T-helper 2 cell (primary cell): Measurements from ENCODE around the gene INSYN2B.

Experiments used
- DNase-seq, 5 experiments: peaks; one replicate each; pipeline versions ENCODE4 v3.0.0 to v3.0.0-alpha.2; 2012 to 2022
- total RNA-seq, 2 donors: gene quantifications; one replicate each; lab custom pipeline; 2026; lab: John Stamatoyannopoulos, UW

The INSYN2B gene
- total RNA-seq, result 0 reads per million in 2 donors

DNA sequence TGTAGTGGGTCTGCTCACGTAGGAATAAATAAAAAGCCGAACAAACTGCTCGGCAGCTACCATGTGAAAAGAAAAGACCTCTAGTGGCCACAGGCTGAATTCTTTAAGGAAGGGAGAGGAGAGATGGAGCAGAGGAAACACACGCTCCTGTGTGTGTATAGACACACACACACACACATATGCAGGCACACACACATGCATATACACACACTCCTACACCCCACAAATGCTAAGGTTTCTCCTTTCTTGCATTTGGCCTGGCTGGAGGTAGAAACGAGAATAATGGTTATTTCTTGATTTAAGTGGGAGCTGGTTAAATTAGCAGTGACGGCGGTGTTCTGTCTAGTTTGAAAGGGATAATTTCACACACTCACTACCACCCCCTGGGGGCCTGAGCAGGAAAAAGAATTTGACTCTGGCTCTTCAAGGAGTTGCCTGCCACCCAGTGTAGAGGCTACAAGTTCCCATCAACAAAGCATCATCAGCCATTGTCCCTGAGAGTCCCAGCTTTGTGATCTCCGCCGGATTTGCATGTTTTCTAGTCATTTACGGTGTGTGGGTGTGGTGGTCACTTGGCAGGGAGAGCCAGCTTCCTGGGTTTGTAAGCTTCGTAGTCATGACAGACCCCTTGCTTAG, at the start of gene INSYN2B:
INSYN2B (minus strand) TSS at position 78 of the 636 bp plus-strand sequence. CDS start 96,597 bp downstream, outside the sequence.
- peak in 2 of 5 experiments; percentile 2 to 18 for DNase-seq

DNA sequence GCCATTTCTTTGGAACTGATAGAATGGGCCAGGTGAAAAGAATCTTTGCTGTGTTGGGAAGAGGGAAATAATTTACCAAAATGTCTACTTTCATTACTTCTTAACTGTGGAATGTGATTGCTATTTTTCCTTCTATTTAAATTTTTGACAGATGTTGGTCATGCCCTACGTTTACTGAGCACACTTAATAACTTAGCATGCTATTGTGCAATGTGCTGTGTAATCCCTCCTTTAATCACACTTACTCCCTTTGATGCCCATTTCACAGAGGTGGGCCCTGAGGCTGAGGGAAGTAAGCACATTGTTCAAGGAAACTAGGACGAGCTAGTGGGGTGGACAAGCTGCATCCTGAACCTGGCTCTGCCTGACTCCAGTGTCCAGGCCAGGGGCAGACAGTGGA, 47.8 kb upstream of the INSYN2B start:
- DNase-seq, result no peak

DNA sequence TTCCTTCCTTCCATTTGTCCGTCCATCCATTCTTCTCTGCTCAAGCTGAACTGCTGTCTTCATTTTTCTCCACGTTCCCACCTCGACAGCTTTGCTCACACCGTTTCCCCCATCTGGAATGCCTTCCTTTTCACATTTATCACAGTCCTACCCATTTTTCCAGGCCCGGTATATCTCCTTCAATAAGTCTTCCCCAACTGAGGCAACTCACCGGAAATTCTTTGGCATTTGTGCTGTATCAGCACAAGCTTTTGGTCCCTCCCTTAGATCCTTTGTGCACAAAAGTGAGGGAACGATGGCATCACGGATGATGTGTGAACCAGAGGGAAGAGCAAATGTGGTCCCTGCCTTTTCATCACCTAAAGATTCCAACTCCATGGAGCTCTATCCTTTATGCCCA, 45.6 kb upstream of the INSYN2B start:
- no peak for DNase-seq

DNA sequence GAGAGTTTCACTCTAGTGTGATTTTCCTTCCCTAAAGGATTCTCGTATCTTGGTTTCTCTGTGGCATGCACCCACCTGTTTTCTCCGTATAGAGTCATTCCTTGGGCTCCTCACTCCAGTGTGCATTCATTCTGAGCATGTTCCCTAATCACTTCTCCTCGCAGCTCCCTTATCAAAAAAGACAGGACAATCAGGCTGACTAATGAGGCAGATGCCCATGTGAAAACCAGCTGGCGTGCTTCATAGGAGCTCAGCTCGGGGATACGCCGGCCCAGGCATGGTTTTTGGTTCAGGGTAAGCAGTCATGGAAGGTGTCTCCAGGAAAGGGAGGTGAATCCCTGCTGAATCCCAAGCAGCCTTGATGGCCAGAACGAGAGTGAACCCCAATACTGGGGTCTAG, 41.2 kb upstream of the INSYN2B start:
- no peak for DNase-seq

DNA sequence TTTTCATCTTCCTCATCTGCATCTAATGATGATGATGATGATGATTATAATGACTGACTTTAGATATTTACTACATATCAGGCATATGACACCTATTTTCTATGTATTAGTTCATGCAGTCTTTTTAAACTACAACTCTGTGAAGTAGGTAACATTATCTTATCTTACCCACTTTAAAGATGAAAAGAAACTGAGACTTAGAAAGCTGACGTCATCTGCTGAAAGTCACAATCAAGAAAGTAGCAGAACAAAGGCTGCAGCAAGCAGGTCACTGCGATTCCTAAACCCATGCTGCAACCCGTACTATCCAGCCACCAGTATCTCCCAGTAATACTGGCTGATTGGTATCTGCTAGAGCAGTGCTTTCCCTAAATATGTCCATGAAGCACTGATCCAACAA, 40.1 kb upstream of the INSYN2B start:
- DNase-seq, result no peak

DNA sequence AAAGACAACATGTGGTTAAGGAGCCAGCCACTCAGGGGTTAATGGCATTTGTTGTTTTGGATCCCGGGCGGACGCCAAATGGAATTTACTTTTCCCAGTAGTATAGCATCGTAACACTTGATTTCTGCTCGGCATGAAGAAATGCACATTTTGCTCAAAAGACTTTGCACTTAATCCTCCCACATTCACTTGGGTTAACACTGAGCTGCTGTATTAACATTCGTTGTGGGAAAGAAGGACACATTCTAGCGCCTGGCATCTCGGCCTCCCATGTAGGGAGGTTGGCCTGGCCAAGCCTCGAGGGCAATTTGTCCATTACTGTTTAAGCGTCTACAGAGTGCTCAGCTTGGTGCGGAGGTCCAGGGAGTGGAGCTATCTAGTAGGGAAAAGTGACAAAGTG, 32.3 kb upstream of the INSYN2B start:
- DNase-seq, result no peak

DNA sequence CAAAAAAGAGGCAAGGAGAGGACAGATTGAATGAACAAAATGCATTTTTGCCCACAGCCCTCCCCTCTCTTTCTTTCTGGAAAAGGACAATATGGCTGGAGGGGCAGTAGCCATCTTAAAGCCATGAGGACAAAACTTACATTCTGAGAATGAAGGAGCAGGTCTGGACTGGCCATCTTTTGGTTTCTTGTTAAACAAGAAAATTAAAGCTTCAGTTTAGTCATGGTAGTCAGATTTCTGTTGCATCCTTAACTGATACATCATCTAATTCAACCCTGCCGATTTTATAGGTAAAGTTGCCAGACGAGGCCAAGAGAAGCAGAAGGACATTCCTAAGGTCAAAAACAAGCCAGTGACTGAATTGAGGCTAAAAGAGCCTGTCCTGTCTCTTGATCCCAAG, 31.5 kb upstream of the INSYN2B start:
- DNase-seq, result no peak

DNA sequence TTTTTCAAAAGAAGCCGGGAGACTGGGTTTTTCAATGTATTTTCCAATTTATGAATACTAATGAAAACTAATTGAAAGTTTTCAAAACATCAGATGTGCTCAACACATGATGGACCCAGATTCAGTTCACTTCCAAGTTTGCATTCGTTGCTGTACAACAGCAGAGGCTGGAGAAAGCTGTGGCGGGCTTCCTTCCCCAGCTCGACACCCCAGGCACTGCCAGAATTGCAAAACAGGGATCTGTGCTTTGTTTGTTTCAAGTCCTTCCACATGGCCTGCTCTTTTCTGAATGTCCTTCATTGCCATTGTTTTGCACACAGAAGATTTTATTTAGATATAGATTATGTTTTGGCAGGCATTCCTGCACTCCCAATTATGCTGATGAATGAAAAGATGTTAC, 30.3 kb upstream of the INSYN2B start:
- DNase-seq, result no peak

DNA sequence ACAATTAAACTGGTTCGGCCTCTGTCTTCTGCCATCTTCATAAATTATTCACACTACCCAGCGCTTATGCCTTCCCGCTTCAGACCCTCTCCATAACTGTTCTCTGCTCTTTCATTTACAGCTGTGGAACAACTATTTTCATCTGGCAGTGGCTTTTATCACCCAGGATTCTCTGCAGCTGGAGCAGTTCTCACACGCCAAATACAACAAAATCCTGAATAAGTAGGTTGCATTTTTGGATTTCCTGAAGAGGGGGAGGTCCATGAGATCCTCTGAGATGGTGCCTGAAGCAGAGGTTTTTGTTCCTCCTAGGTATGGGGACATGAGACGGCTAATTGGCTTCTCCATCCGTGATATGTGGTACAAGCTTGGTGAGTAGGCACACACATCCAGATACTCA, 28.1 kb upstream of the INSYN2B start:
- DNase-seq, result no peak

DNA sequence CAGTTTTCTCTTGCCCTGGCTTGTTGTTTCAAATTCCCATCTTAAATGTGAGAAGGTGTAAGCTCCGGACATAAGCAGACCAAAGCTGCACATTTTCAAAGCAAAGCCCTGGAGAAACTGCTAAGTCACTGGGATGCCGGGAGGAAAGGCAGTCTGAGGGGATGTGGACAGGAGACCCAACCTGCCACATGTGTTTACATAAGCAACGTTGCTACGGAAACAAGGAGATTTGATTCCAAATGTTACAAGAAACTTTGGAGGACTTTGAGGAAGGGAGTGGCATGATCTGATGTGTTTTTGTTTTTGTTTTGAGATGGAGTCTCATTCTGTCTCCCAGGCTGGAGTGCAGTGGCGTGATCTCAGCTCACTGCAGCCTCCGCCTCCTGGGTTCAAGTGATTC, 25.7 kb upstream of the INSYN2B start:
- no peak for DNase-seq

DNA sequence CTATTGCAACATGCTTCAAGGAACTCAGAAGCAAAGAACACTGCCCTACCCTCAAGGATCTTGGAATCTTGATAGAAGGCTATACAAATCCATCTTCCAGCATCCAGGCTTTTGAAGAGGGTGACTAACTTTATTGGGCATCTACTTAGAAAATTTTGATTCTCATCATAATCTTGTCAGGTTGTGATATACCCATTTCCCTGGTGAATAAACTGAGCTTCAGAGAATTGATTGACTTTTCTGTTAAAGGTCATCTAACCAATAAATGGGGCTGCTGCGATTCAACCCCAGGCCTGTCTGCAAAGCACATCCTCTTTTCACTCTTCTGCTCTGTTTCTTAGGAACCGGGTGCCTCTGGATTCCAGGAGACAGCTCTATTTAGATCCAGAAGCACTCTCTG, 19.9 kb upstream of the INSYN2B start:
- no peak for DNase-seq

DNA sequence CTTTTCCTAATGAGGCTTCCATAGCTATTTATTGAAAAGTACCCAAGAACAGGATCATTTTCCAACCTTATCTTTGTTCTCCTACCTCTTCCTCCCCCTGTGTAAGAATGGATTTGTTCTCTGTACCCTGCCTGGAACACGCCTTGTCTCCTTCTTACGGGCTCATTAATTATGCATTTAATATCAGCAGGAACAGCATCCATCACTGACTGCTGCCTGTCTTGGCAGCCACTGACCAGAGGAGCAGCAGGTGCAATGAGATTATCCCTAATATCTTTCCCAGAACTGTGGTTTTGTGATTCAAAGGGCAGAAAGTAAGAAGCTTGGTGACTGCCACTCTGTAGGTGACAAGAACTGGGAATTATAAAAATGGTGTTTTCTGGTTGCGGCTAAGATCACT, 19.3 kb upstream of the INSYN2B start:
- DNase-seq, result no peak

DNA sequence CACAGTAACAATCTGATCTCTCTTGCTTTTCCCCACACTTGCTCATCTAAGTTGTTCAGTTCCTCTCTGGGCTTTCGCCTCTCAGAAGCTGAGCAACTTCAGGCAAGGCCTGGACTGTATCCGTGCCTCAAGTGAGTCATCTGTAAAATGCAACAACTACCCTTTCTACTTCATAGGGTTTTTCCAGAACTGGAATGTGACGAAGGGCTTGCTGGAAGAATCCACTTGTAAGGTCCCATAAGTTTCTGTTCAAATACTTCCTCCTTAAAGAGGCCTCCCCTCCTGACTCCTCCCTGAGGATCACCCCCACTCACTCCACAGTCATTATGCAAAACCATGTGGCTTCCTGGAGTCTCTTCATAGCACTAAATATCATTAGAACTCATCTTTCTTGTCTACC, 17.5 kb upstream of the INSYN2B start:
- DNase-seq, result no peak

DNA sequence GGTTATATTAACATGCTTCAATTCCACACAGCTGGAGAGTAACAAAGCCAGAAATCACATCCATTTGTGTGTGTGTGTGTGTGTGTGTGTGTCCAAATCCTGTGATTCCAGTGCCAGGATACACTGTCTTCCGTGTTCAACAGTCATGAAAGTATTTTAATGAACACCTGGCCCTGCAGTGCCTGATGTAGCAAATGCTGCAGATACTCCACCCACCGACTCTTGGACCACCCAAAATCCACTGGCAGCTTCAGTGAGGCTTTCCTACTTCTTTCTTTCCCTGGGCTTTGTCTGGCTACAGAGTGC, 13.1 kb upstream of the INSYN2B start:
- DNase-seq, result no peak

DNA sequence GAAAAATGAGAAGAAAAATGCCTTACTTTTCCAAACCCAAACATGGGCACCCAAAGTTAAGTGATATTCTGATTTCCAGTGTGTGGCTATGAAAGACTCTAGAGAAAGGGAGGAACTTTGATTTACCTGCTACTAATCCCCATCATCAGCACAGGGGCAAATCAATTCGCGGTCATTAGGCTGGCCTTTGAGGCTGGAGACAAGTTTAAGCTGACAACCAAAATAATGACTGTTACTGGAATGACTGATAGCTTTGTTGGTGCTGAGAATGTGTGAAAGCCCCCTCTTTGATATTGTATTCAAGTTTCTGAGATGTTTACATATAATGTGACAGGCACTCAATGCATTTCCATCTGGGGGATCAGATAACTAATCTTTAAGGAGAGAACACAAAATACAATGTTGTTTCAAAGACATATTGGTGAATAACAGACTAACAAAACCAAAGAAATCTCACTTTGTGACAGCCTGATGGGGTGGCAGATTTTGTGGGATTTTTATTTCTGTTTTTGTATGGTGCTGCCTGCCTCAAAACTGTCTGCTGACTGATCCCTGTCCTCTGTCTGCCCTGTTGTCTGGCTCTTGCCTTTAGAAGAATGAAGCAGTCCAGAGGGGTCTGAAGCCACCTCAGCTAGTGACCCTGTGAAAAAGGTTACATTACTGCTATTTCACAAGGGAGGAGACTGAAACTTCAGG, 12.6 kb upstream of the INSYN2B start:
- no peak for DNase-seq

DNA sequence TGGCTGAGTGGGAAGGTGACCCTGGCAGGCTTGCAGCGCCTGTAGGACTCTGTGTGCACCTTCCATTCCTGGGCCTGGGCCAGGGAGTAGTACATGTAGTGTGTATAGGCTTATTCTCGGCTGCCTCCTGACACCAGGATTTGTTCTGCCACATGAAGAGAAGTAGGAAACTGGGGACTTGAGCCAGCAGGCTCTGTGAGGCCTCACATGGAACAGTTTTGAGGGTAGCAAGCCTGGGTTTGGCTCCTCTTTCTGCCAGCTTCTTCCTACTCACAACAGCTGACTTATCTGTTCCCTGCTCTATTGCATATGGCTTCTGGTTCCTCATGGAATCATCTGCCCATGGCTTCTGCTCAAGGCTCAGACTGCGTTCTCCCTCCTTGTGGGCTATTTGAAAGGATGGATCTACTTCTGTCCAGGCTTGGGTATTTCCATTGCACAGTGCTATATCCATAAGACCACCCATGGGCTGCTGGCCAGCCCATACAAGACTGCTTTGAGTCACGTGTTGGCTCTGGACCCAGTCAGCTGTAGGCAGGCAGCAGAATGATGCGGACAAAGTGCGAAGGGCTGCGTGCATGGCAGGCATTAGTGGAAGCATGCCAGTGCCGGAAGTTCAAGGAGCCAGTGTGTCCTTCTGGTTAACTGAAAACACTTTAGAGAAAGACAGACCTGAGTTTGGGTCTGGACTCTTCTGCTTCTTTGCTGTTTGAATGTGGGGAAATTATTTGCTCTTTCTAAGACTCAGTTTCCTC, 11.0 kb upstream of the INSYN2B start:
- DNase-seq, result no peak

DNA sequence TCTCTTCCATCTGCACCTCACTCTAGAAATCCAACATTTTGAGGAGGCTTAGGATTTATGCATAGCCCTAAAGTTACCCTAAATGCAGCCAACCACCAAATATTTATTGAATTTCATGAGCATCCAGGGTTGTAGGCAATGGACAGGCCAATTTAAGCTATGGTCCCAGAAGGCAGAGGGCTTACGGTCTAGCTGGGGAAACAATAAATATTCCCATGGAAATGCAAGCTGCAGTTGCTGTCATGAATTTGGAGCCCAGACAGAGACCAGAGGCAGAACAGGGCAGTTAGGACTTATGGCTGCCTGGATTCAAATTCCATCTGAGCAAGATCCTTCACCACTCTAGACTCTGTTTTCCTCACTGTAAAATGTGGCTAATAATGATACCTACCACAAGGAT, 9.1 kb upstream of the INSYN2B start:
- DNase-seq, result no peak

DNA sequence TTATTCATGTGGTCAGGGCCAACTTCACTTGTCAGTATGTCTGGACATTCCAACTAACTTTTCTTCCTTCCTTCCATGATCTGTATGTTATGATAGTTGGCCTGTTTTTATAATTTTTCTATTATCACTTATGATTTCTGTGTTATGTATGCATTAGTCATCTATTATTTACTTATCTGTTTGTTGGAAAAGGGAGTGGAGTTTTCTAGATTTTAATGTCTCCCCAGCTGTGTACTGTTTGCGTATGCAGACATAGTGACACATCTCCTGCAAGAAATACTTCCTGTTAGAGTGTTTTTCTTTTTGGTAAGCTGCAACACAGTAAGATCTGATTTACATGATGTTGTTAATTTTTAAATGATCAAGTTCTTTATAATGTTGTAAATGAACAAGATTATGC, 8.7 kb upstream of the INSYN2B start:
- DNase-seq, result no peak

DNA sequence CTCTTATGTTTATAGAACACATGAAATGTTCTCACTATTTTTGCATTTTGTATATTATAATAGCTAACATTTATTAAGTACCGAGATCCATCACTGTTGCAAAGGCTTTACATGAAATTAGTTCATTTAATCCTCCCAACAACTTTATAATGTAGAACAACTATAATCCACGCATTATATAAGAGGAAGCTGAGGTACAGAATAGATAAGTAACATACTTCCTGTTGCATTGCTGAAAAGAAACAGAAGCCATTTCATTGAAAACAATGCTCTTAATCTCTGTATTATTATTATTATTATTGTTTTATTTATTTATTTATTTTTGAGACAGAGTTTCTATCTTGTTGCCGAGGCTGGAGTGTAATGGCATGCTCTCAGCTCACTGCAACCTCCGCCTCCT, 7.9 kb upstream of the INSYN2B start:
- no peak for DNase-seq

DNA sequence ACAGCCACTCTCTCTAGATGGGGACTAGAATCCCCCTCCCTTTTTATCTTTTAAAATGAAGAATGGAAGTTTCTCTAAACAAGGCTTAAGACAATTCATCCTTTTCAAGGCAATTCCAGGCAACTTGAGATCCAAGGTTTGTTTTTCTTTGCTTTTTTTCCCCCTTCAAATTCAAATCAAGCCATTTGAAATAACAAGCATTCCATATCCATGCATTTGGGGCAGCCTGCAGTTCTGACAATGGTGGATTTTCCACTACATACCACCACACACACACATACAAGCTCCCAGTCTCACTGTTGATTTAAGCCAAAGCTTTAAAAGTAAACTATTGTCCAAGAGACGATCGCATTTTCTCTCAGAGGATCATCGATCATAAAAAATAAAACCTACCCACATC, 424 bp downstream of the INSYN2B start:
- no peak for DNase-seq

DNA sequence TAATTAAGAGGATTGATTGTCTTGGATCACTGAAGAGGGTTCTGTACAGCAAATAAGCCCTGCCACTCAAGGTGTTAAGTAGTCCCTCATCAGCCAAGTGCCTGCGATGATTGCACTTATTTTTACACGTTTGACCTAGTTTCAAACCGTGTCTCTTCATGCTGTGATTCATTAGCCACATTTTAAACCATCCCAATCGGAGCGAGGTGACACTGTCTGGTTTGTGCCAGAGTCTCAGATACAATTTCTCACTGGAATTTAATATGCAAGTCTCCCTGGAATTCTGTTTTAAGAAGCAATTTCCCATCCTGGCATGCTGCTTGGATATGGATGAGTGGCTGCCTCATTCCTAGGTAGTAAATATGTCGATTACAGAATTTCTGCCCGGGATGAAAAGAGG, 1.6 kb downstream of the INSYN2B start:
- DNase-seq, result no peak

DNA sequence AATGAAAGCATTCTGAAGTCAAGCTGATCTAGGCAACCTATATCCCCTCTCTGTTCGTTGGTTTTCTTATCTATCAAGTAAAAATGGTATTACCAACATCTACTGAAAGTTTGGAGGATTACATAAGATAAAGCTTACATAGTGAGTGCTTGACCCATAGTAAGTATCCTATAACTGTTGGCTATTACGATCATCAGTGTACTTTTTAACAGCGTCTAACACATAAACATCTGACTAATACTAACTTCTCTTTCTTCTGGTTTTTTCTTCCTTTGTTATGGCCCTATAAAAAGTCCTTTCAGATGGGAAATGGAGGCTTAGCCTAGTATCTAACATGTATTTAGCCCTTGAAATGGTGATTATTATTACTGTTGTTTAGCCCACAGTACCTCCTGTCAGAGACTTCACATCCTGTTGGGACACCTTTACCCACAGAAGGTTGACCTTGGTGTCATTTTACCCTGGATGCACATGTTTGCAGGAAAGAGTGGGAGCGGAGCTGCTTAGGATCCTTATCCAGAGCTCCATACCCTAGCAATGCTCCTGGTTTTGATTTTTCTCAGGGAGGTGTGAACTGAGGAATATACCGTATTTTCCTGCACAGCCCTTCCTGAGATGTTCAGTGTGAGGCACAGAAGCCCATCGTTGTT, 6.0 kb downstream of the INSYN2B start:
- DNase-seq, result no peak

DNA sequence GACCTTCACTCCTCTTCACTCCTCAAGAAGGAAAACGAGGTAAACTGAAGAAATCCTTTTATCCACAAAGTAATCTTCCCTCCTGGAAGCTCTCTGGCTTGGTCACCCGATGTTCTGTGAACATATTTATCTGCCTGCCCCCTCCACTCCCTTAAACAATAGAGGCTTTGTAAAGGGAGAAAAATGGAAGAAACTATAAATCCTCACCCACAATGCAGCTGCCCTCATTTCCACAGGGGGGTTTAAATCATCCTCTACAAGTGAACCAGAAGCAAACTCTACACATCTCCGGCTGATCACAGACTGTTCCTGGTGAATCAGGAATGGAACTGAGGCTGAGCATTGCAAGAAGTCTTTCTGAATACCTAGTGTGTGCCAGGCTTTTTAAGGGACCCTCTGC, 7.2 kb downstream of the INSYN2B start:
- DNase-seq, result no peak

DNA sequence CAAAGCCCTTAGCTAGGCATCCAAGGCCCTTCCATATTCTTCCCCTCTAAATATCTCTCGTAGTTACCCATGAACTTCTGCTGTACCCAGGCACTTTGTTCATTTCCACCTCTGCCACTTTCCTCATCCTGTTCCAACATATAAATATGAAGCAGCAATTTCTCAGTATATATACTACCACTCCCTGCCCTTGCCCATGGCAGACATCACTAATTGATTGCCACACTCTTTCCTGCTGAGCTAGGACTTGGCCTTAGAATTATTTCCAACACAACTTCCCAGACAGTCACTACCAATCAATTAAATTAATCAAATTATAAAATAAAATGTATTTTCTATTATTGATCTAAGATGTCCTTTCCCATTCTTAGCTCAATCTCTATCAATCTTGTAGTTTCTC, 8.5 kb downstream of the INSYN2B start:
- DNase-seq, result no peak
